KOPT-K1 (cell line): ENCODE data around the gene CDK10.
A peak's percentile ranks its signal among the peaks of the same experiment; 100 is the strongest.

ENCODE experiments used
- H3K27ac ChIP-seq: fragments of 200-600 bp; sonication (generic); 2 replicates; pipeline ENCODE4 v1.5.1; 2016; ENCODE audit warnings: antibody characterized with exemption, mild to moderate bottlenecking, low read depth, low read length; ENCODE audit not compliant: poor library complexity, severe bottlenecking
- H3K36me3 ChIP-seq: fragments of 200-600 bp; sonication (generic); 2 replicates; pipeline ENCODE4 v1.5.1; 2017; ENCODE audit warnings: antibody characterized with exemption, mild to moderate bottlenecking, low read length, moderate library complexity; ENCODE audit not compliant: insufficient read depth
- H3K9me3 ChIP-seq: fragments of 200-600 bp; sonication (generic); 2 replicates; pipeline ENCODE4 v1.5.1; 2017; ENCODE audit warnings: antibody characterized with exemption, low read length, mild to moderate bottlenecking; ENCODE audit not compliant: insufficient read depth, poor library complexity, severe bottlenecking

The CDK10 gene, protein sequence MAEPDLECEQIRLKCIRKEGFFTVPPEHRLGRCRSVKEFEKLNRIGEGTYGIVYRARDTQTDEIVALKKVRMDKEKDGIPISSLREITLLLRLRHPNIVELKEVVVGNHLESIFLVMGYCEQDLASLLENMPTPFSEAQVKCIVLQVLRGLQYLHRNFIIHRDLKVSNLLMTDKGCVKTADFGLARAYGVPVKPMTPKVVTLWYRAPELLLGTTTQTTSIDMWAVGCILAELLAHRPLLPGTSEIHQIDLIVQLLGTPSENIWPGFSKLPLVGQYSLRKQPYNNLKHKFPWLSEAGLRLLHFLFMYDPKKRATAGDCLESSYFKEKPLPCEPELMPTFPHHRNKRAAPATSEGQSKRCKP

DNA sequence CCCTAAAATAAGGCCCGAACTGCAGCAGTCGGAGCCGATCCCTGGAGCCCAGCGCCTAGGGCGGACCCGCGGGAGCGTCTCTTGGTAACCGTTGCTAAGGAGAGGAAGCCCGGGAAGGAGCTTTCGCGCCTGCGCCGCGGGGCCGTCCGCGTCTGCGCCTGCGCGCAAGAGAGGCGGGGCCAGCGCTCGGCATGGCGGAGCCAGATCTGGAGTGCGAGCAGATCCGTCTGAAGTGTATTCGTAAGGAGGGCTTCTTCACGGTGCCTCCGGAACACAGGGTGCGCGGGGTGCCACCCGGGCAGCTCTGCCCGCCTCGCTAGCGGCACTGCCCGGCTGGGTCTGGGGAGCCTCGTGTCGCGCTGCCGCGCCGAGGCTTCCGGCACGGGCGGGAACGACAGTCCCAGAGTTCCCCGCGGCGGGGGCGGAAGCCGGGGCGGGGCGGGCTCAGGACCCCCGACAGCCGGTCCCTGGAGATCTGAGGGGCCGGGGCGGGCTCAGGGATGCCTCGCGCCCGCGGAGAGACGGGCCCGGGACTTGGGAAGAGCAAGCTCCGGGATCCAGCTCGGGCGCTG lies at the start of gene CDK10:
CDK10 (plus strand) TSS at position 170 of the 572 bp plus-strand sequence; CDS start at position 192, 22 bp downstream.
- H3K9me3 ChIP-seq: peaks cover 12% of the 10 kb centered on the region
- peak within 1 kb of the TSS; percentile 98 for H3K27ac ChIP-seq
- H3K36me3 ChIP-seq: peaks cover 34% of the 10 kb centered on the region

DNA sequence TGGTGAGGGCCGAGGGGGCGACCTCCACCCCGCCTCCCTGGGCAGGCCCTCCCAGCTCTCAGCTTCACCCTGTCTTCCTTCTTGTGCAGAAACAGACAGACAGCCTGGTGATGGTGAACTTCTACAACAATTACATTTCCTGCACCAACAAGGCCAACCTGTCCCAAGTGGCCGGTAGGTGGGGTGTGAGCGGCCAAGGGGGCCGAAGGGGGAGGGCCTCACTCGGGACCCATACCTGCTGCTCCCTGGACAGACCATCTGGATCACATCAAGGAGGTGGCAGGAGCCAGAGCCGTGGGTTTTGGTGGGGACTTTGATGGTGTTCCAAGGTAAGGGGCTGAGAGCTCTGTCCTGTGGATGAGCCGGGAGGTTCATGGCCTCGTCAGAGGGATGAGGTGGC lies 49.1 kb upstream of the CDK10 start:
- no peak overlapping the region for H3K27ac ChIP-seq
- no peaks in the 10 kb centered on the region for H3K36me3 ChIP-seq
- no peaks in the 10 kb centered on the region for H3K9me3 ChIP-seq

DNA sequence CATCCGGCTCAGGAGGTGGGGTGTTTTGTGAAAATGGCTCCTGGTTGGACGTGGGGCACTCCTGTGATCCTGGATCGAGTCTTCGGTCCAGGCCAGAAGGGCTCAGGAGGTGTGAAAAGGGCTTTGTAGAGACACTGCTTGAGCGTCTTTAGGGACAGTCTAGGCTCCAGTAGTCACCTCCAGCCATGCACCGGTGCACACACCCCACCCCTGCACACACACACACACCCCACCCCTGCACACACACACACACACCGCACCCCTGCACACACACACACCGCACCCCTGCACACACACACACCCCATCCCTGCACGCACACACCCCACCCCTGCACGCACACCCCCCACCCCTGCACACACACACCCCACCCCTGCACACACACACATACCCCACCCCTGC lies 48.0 kb upstream of the CDK10 start:
- H3K36me3 ChIP-seq: no peaks in the 10 kb centered on the region
- no peak overlapping the region for H3K27ac ChIP-seq
- H3K9me3 ChIP-seq: no peaks in the 10 kb centered on the region

DNA sequence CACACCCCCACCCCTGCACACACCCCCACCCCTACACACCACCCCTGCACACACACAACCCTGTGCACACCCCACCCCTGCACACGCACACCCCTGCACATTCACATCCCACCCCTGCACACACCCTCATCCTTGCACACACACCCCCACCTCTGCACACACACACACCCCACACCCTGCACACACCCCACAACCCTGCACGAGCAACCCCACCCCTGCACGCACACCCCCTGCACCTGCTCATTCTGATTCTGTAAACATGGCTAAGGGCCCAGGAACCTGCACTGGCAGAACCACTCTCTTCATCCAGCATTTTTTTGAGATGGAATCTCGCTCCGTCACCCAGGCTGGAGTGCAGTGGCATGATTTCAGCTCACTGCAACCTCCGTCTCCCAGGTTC lies 47.1 kb upstream of the CDK10 start:
- Histone ChIP-seq H3K27ac (no peak overlapping the region), H3K9me3 (no peaks in the 10 kb centered on the region), H3K36me3 (peaks cover 4% of the 10 kb centered on the region; the same call in 1 of the 2 replicates)

DNA sequence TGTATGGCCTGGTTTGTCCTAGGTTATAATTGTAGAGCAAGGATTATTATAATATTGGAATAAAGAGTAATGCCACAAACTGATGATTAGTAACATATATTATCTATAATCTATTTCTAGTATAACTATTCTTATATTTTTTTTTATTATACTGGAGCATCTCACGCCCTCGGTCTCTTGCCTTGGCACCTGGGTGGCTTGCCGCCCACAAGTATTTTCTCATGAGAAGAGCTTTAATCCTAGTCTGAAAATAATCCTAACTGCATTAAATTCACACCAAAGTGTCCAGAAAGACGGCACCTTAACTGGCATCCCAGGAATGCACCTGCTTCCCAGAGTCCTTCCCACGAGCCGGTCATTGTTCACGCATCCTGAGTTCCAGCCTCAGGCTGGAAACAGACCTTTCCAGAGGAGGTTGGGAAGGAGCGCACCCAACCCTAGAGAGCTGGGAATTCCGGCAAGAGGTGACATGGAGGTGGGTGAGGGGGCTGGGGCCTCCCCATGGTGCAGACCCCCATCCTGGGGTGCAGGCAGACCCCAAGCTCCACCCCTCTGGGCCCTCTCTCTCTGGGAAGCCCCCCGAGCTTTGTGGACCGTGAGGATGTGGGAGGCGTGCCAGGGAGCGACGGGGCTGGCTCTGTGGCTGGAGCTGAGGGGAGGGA lies 44.9 kb upstream of the CDK10 start:
- H3K9me3 ChIP-seq: no peaks in the 10 kb centered on the region
- H3K36me3 ChIP-seq: peaks cover 26% of the 10 kb centered on the region
- H3K27ac ChIP-seq: no peak overlapping the region

DNA sequence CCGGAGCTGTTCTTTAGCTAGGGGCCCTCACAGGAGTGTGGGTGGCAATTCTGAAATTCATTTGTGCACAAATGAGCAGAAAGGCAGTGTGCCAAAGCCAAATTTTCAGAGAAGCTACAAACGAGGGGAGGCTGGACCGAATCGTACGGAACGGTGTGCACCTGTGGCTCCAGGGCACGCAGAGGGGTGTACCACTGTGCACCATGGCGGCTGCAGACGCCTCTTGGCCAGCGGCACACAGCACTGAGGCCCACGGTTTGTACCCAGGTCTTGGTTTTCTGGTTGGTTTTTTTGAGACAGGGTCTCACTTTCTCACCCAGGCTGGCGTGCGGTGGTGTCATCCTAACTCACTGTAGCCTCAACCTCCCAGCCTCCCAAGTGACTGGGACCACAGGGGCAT lies 43.9 kb upstream of the CDK10 start:
- H3K36me3 ChIP-seq: peaks cover 34% of the 10 kb centered on the region
- H3K9me3 ChIP-seq: no peaks in the 10 kb centered on the region
- H3K27ac ChIP-seq: no peak overlapping the region

DNA sequence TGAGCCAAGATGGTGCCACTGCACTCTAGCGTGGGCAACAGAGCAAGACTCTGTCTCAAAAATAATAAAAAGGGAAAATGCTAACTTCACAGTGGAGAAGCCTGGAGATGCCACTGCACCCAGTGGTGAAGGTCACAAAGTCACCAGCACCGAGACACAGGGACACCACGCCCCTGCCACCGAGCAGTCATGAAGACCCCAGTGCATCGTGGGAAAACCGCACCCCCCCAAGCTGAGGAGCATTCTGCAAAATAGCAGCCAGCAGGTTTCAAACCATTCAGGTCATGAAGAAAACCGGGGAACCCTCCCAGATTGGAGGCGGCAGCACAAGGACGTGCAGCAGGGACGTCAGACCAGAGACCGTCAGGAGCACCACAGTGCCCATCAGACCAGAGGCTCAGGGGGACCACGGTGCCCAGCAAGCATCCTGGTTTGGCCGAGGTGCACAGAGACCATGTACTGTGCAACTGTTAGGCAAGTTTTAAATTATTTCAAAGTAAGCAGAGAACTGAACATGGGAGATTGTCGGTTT lies 42.7 kb upstream of the CDK10 start:
- Histone ChIP-seq H3K9me3 (no peaks in the 10 kb centered on the region), H3K36me3 (peaks cover 34% of the 10 kb centered on the region), H3K27ac (no peak overlapping the region)

DNA sequence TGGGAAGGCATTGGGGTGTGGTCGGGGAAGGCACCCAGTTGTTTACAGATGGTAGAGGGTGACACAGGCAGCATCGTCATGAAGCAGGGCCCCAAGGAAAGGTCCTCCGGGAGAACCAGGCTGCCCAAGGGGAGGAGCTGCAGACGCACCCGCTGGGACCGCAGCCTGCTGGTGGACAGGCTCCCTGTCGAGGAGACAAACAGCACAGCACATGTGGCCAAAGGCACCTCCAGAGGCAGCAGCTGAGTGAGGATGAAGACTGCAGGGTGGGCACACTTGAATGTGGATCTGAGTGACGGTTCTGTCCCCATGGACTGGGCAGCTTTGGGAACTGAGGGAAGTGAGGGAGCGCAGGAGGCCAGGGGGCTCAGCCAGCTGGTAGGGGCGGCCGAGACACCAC lies 41.4 kb upstream of the CDK10 start:
- Histone ChIP-seq H3K9me3 (no peaks in the 10 kb centered on the region), H3K27ac (no peak overlapping the region), H3K36me3 (peaks cover 45% of the 10 kb centered on the region)

DNA sequence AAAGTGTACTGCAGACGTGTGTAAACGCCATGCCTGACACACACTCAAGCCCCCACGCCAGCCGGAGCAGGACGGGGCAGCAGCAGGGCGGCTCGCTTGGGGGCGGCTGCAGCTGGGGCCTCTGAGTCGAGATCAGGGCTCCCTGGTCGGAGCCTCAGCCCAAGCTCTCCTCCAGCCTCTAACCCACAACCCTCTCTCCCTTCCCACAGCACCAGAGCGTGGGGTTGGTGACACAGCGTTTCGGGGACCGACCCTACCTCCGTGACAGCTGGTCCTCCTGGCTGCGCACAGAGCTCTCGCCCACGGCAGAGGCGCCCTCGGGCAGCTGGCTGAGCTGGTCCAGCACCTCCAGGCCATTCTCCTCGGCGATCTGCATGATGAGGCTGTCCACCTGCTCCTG lies 40.2 kb upstream of the CDK10 start:
- Histone ChIP-seq H3K9me3 (no peaks in the 10 kb centered on the region), H3K27ac (no peak overlapping the region), H3K36me3 (peaks cover 56% of the 10 kb centered on the region)

DNA sequence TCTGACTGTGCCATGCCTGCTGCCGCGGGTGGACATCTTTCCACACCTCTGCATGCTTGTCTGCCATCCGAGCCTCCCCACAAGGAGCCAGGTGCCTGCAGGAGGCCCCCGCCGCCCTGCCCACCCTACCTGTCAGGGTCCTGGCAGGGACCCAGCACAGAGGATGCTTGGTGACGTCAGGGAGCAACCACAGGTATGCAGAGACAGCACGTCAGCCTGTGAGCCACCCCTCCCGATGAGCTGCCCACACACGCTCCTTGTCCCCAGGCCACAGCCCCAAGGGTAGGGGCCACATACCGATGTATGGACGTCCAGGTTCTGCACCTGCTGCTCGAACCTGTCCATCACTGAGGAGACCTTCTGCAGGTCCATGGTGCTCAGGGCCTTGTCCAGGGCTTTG lies 39.6 kb upstream of the CDK10 start:
- Histone ChIP-seq H3K36me3 (peaks cover 62% of the 10 kb centered on the region), H3K27ac (no peak overlapping the region), H3K9me3 (no peaks in the 10 kb centered on the region)

DNA sequence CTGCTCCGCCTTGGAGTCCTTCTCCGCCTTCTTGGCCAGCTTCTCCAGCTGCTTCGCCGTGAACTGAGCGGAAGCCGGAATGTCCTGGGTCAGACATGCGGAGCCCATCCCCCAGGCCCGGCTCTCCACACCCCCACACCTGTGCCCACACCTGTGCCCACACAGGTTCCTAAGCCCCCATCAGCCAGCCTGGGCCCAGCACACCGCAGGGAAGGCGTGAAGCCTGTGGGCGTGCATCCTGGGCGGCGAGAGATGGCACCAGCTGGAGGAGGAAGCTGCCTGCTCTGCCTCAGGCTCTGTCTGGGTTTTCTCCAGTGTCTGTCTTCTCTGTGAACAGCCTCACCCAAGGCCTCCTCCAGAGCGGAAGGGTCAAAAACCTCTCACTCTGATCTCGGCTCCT lies 34.9 kb upstream of the CDK10 start:
- Histone ChIP-seq H3K36me3 (peaks cover 63% of the 10 kb centered on the region), H3K27ac (no peak overlapping the region), H3K9me3 (no peaks in the 10 kb centered on the region)

DNA sequence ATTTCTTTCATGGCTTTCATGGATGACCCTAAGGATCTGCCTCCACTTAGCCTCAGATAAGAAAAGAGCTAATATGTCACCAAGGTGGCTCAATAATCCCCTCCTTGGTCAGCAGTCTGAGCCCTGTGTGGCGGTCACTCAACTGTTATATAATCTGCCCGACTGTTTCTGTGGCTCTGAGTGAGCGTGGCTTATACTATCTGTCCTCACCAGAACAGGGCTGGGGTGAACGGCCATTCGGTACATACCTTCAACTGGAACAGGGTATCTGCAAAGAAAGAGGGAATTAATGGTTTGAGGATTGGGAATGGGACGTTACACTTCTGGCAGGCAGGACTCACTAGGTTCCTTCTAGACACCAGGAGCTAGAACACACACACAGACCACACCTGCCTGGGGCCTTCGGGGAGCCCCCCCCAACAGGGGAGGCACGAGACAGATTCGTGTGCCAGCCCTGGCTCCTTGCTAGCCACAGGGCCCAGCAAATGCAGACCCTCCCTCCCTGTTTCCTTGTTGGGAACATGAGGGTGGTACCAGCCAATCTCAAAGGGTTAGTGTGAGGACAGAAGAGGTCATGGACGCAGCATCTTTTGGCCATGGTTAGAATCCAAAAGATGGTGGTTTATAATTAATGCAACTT lies 32.7 kb upstream of the CDK10 start:
- Histone ChIP-seq H3K9me3 (no peaks in the 10 kb centered on the region), H3K36me3 (peaks cover 55% of the 10 kb centered on the region; the same call in 1 of the 2 replicates), H3K27ac (no peak overlapping the region)

DNA sequence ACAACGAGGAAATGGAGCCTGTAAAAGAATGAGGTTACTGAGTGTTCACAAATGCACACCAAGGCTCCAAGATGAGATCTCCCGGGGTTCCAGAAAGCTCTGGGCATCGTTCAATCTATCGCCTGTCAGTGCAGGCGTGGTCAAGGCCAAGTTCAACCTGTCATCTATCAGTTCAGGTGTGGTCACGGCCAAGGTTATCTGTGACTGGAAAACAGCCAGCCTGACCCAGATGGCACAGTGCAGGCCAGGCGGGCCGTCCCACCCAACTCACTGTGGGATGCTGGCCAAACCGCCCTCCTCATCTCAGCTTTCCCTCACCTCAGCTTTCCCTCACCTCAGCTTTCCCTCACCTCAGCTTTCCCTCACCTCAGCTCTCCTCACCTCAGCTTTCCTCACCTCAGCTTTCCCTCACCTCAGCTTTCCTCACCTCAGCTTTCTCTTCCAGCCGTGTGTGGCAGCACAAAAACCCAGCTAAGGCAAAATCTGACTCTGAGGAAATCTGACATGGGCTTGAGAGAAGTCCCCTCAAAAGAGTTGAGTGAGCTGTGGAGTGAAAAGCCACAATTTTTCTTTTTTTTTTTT lies 31.3 kb upstream of the CDK10 start:
- Histone ChIP-seq H3K9me3 (no peaks in the 10 kb centered on the region), H3K36me3 (peaks cover 52% of the 10 kb centered on the region; the same call in 1 of the 2 replicates), H3K27ac (no peak overlapping the region)

DNA sequence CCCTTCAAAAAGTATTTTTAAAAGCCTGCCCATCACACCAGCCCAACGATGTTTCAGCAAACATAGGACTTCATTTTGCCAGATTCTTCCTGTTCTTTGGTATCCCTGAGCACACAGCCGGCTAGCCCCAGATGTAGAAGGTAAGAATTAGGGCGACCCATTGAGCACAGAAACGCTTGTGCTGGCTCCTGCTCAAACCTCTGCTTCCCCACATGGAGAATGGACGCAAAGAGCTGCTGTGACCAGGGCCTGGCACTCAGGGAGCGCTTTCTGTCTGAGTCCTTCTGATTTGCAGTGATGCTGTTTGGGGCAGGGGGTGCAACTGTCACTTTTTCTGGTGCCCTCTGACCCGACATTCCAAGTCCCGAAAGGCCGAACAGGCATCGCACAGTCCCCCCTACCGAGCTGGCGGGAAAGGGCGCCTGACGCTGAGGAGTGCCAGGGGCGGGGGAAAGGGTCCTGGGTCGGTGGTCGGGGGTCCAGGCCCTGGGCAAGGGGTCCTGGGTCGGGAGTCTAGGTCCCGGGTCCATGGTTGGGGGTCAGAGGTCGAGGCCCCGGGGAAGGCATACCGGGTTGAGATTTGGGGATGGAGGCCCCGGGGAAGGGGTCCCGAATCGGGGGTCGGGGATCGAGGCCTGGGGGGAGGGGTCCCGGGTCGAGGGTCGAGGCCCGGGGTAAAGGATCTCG lies 29.9 kb upstream of the CDK10 start:
- H3K36me3 ChIP-seq: peaks cover 52% of the 10 kb centered on the region
- no peaks in the 10 kb centered on the region for H3K9me3 ChIP-seq
- H3K27ac ChIP-seq: peak overlapping the region; percentile 79
